GM12878 (cell line): Measurements from ENCODE around the gene LMX1B. TPM values are rescaled to one million over a fixed set of nuclear protein-coding genes. Genes with fewer than 3 reads are reported as not detected.
A peak's percentile ranks its signal among the peaks of the same experiment; 100 is the strongest.

Experiments used
- ATAC-seq: fragments of 200-7000 bp; cut with Tn5 transposase; 3 replicates; pipeline ENCODE4 v1.9.1; 2020; ENCODE audit warnings: mild to moderate bottlenecking, moderate library complexity
- Bru-seq: library from RNA; stranded (reverse); fragments of 400-500 nt; gene quantifications from one replicate; lab custom pipeline; 2021; lab: Mats Ljungman, UMichigan
- BruChase-seq, 2 experiments: library from RNA; stranded (reverse); fragments of 400-500 nt; gene quantifications; one replicate each; lab custom pipeline; 2021; lab: Mats Ljungman, UMichigan
- BruUV-seq: library from RNA; stranded (reverse); fragments of 400-500 nt; replicated peaks from 2 replicates; lab custom pipeline; 2021; lab: Mats Ljungman, UMichigan
- CTCF ChIA-PET: fragments of 300-600 bp; sonication (Branson Sonifier 250); formaldehyde crosslinking; extraction: SDS; loops from one replicate; lab custom pipeline; 2021; ENCODE audit warnings: inconsistent platforms; lab: Yijun Ruan, JAX
- POLR2A ChIA-PET: fragments of 350-600 bp; formaldehyde crosslinking; extraction: SDS; loops from one replicate; lab custom pipeline; 2021; ENCODE audit warnings: inconsistent platforms; lab: Charles Lee
- RAD21 ChIA-PET: fragments of 300-600 bp; sonication (Branson Sonifier 250); formaldehyde crosslinking; loops from one replicate; lab custom pipeline; 2023; ENCODE audit warnings: antibody characterized with exemption; ENCODE audit not compliant: unreplicated experiment; lab: Charles Lee
- SMC1A ChIA-PET: fragments of 300-600 bp; sonication (Branson Sonifier 250); formaldehyde crosslinking; loops from one replicate; lab custom pipeline; 2023; ENCODE audit not compliant: unreplicated experiment, uncharacterized antibody; lab: Charles Lee
- DNase-seq: peaks from one replicate; pipeline ENCODE4 v3.0.0-alpha.2; 2011; ENCODE audit warnings: low read depth, low spot score
- FAIRE-seq: peaks from 3 replicates; lab custom pipeline; 2011; peaks lifted over from hg19 to GRCh38; lab: Jason Lieb, UNC
- H2AFZ ChIP-seq: 2 replicates; pipeline ENCODE4 v1.6.0; 2011; ENCODE audit warnings: low read depth, low read length, control low read depth; ENCODE audit not compliant: control insufficient read depth
- H3K27ac ChIP-seq: 2 replicates; pipeline ENCODE4 v1.5.1; 2011; ENCODE audit warnings: control low read depth; ENCODE audit not compliant: control insufficient read depth, insufficient read depth
- H3K27me3 ChIP-seq, 2 experiments: replicated peaks in 1 of 2; 2 replicates each; pipeline versions ENCODE4 v1.6.0 to v1.6.1; 2011; ENCODE audit warnings: low read length in 1 of 2; ENCODE audit not compliant: control insufficient read depth in 2 of 2, insufficient read depth in 2 of 2
- H3K36me3 ChIP-seq, 2 experiments: 2 replicates each; pipeline ENCODE4 v1.5.1; 2011; ENCODE audit warnings: low read length in 1 of 2; ENCODE audit not compliant: control insufficient read depth in 2 of 2, insufficient read depth in 2 of 2
- H3K4me1 ChIP-seq: 2 replicates; pipeline ENCODE4 v1.6.1; 2011; ENCODE audit warnings: mild to moderate bottlenecking, low read length, moderate library complexity, mixed read lengths; ENCODE audit not compliant: control insufficient read depth, insufficient read depth
- H3K4me2 ChIP-seq: 2 replicates; pipeline ENCODE4 v1.6.0; 2011; ENCODE audit warnings: control low read depth; ENCODE audit not compliant: control insufficient read depth, insufficient read depth
- H3K4me3 ChIP-seq: fragments of 200-600 bp; sonication (generic); 2 replicates; pipeline ENCODE4 v1.5.1; 2016
- H3K79me2 ChIP-seq: 2 replicates; pipeline ENCODE4 v1.6.0; 2011; ENCODE audit warnings: low read length; ENCODE audit not compliant: control insufficient read depth, insufficient read depth
- H3K9ac ChIP-seq: 2 replicates; pipeline ENCODE4 v1.8.0; 2011; ENCODE audit warnings: low read length, control low read depth, mixed read lengths; ENCODE audit not compliant: control insufficient read depth, insufficient read depth
- H3K9me3 ChIP-seq: replicated peaks from 3 replicates; pipeline ENCODE4 v1.5.1; 2011; ENCODE audit warnings: mild to moderate bottlenecking, low read length; ENCODE audit not compliant: control insufficient read depth, insufficient read depth
- H4K20me1 ChIP-seq: 2 replicates; pipeline ENCODE4 v1.6.0; 2011; ENCODE audit not compliant: control insufficient read depth, insufficient read depth
- ATF7 ChIP-seq: fragments of 450-650 bp; IDR thresholded peaks from 2 replicates; pipeline ENCODE4 v1.6.1; 2016; ENCODE audit warnings: low read depth, mild to moderate bottlenecking
- CBX3 ChIP-seq: fragments of 200-600 bp; sonication (generic); IDR thresholded peaks from 2 replicates; pipeline ENCODE4 v1.6.1; 2016; ENCODE audit warnings: low read depth, borderline replicate concordance
- CHD1 ChIP-seq: IDR thresholded peaks from 2 replicates; pipeline ENCODE4 v1.6.1; 2012; ENCODE audit warnings: low read depth, low read length, improper control_type of control experiment
- HDAC6 ChIP-seq: fragments of 200-600 bp; sonication (generic); IDR thresholded peaks from one replicate; pipeline ENCODE4 v1.8.0; 2017; ENCODE audit warnings: antibody characterized with exemption; ENCODE audit not compliant: unreplicated experiment
- IKZF1 ChIP-seq: fragments of 450-650 bp; conservative IDR thresholded peaks from 2 replicates; pipeline ENCODE4 v1.6.1; 2017; ENCODE audit warnings: antibody characterized with exemption, mild to moderate bottlenecking
- MYB ChIP-seq: fragments of 150-350 bp; IDR thresholded peaks from 2 replicates; pipeline ENCODE4 v1.6.1; 2014; ENCODE audit warnings: mild to moderate bottlenecking, low read depth, low read length, borderline replicate concordance
- SUPT20H ChIP-seq: IDR thresholded peaks from 2 replicates; pipeline ENCODE4 v1.6.1; 2011; ENCODE audit warnings: low read depth, mild to moderate bottlenecking, low read length, moderate library complexity, borderline replicate concordance; ENCODE audit not compliant: control insufficient read depth
- TAF1 ChIP-seq: IDR thresholded peaks from 2 replicates; pipeline ENCODE4 v1.6.1; 2011; ENCODE audit warnings: mild to moderate bottlenecking, low read depth, low read length, borderline replicate concordance
- ZNF24 ChIP-seq: fragments of 450-650 bp; IDR thresholded peaks from 2 replicates; pipeline ENCODE4 v1.6.1; 2017; ENCODE audit warnings: antibody characterized with exemption, mild to moderate bottlenecking
- ZNF274 ChIP-seq: IDR thresholded peaks from one replicate; pipeline ENCODE4 v1.8.0; 2011; ENCODE audit not compliant: insufficient read length, insufficient read depth
- WGBS: methylation state at CpG from one replicate; pipeline ENCODE4 v1.1.6; 2016; ENCODE audit warnings: low lambda C conversion rate; ENCODE audit not compliant: insufficient replicate concordance, insufficient coverage; ENCODE audit errors: missing lambda C conversion rate; 5-methylcytosine and 5-hydroxymethylcytosine counted together
- in situ Hi-C: fragments of 300-500 bp; cut with MboI; formaldehyde crosslinking; loops from 9 replicates; pipeline ENCODE4 v1.14.3; 2018; ENCODE audit warnings: mixed read lengths
- intact Hi-C: fragments of 100-400 bp; cut with micrococcal nuclease; formaldehyde crosslinking; loops from one replicate; pipeline ENCODE4 v1.14.2; 2022; ENCODE audit not compliant: unreplicated experiment
- long read RNA-seq, 2 experiments: library from polyadenylated mRNA; unstranded; transcript quantifications; one replicate each; pipeline ENCODE4 v2.0.0, GENCODE V29; 2019 to 2020
- polyA minus RNA-seq, 3 experiments: library from RNA; depleted of rRNA, polyadenylated mRNA; stranded (reverse); fragments of >200 nt; gene quantifications; 2 replicates each; pipeline ENCODE4 v1.2.3, GENCODE V29; 2011
- polyA plus RNA-seq, 11 experiments: library from polyadenylated mRNA; depleted of rRNA in 4 of 11; unstranded in 6 of 11; stranded (reverse) in 5 of 11; fragments of >200 nt; fragmentation: Nextera tagmentation in 4 of 11; fragmentation: Illumina TruSeq in 1 of 11; extraction: Ambion mirVana in 4 of 11; extraction: Trizol in 1 of 11; gene quantifications; 1 replicate in 1 of 11; 2 replicates in 10 of 11; pipeline versions ENCODE4 v1.2.1 to v1.2.3, GENCODE V29; 2011 to 2016; ENCODE audit warnings: inconsistent platforms in 2 of 11, missing spikeins in 2 of 11, low read depth in 1 of 11
- total RNA-seq, 4 experiments: library from RNA; depleted of rRNA in 3 of 4; stranded (reverse); fragments of >200 nt in 3 of 4; fragmentation: Illumina TruSeq in 1 of 4; extraction: Trizol in 1 of 4; gene quantifications; 2 replicates each; pipeline versions ENCODE4 v1.2.1 to v1.2.3, GENCODE V29; 2013 to 2021
- TF ChIP-seq, protein P1 (sequence below): IDR thresholded peaks from 2 replicates; pipeline ENCODE4 v1.6.1; 2012; ENCODE audit warnings: low read depth, low read length, improper control_type of control experiment
- TF ChIP-seq, protein P2 (sequence below): fragments of 450-650 bp; IDR thresholded peaks from 2 replicates; pipeline ENCODE4 v1.6.1; 2017; ENCODE audit warnings: mild to moderate bottlenecking, moderate library complexity
- TF ChIP-seq, protein P3 (sequence below): fragments of 450-650 bp; IDR thresholded peaks from 2 replicates; pipeline ENCODE4 v1.6.1; 2017; ENCODE audit warnings: borderline replicate concordance
- TF ChIP-seq, protein P4 (sequence below): fragments of 450-650 bp; IDR thresholded peaks from 2 replicates; pipeline ENCODE4 v1.6.1; 2017; ENCODE audit warnings: mild to moderate bottlenecking

LMX1B gene
- not detected in 2 replicates for total RNA-seq (2013; cell fraction: nucleolus; rRNA removed)
- total RNA-seq (2014; rRNA removed): not detected in 2 replicates
- not detected in 2 replicates for total RNA-seq (2014; rRNA removed; fragmentation: Illumina TruSeq; extraction: Trizol)
- total RNA-seq (2021): 0.03 TPM in 1 of 2 replicates, not detected in the other
- not detected for polyA plus RNA-seq (2011; ENCODE audit: low read depth)
- polyA plus RNA-seq (2011; rRNA removed): not detected in 2 replicates
- not detected in 2 replicates for polyA plus RNA-seq (2011; cell fraction: cytosol; rRNA removed)
- polyA plus RNA-seq (2011; cell fraction: nucleus; rRNA removed): not detected in 2 replicates
- polyA plus RNA-seq (2012): not detected in 2 replicates
- polyA plus RNA-seq (2014; fragmentation: Illumina TruSeq; extraction: Trizol): not detected in 2 replicates
- not detected for polyA plus RNA-seq (2014; fragmentation: Nextera tagmentation; extraction: Ambion mirVana)
- polyA plus RNA-seq (2014; rRNA removed): not detected in 2 replicates
- polyA plus RNA-seq (2016; fragmentation: Nextera tagmentation; extraction: Ambion mirVana): not detected
- polyA minus RNA-seq (2011; rRNA and poly(A)+ RNA removed): not detected in 2 replicates
- polyA minus RNA-seq (2011; cell fraction: cytosol; rRNA and poly(A)+ RNA removed): not detected in 2 replicates
- not detected in 2 replicates for polyA minus RNA-seq (2011; cell fraction: nucleus; rRNA and poly(A)+ RNA removed)
- Bru-seq, nascent RNA: percentile 3 among the genes with signal in this experiment
- percentile 4 among the genes with signal in this experiment for BruChase-seq, experiment 1, labeled RNA remaining after a 6-hour chase
- BruChase-seq, experiment 2, labeled RNA remaining after a 2-hour chase: percentile 7 among the genes with signal in this experiment
- long read RNA-seq, experiment 1: 0 reads
- long read RNA-seq, experiment 2: 0 reads

DNA sequence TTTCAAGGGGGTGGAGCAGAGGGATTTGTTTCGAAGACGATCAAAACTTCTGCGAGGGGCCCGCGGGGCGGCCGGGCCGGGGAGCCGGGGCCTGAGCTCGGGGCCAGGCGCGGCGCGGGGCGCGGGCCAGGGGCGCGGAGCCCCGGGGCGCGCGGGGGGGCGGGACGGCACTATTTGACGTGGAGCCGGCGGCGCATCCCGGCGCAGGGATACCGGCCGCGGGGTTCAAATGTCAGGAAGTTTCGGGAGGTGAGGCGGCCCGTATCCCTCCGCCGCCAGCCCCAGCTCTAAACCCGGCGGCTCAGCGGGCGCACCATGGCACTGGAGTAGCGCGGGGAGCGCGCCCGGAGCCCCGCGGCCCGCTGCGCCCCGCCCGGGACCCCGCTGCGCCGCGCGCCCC, at the start of gene LMX1B:
Gene LMX1B, plus strand, starts transcription at position 278 of the 400 bp plus-strand sequence. CDS start 522 bp downstream, outside the sequence.
- ChIA-PET CTCF (no interaction called here), POLR2A (no interaction called here), SMC1A (no interaction called here), RAD21 (no interaction called here)
- 17% methylated on average over 32 of the region's 58 CpGs for WGBS
- Histone ChIP-seq H3K79me2 (no peaks in the 10 kb centered on the region), H3K9ac (no peak within 1 kb of the TSS), H3K4me3 (no peak within 1 kb of the TSS), H3K4me2 (no peak within 1 kb of the TSS), H2AFZ (no peak within 1 kb of the TSS), H3K4me1 (no peaks in the 10 kb centered on the region), H3K27me3 (peaks cover 22 to 24% of the 10 kb centered on the region in 2 experiments), H3K36me3 (no peaks in the 10 kb centered on the region), H4K20me1 (no peaks in the 10 kb centered on the region; the same call in 1 of the 2 replicates), H3K27ac (no peak within 1 kb of the TSS), H3K9me3 (no peaks in the 10 kb centered on the region)
- BruUV-seq: no TSS peak
- intact Hi-C loops (loop anchor here (5.0 kb wide), 1 partner anchor 169 kb away; no protein-coding TSS in a partner anchor), in situ Hi-C loops (no loop called here)
- FAIRE-seq (no peak), ATAC-seq (no peak), DNase-seq (no peak)
- TF ChIP-seq ATF7 (no peak), ZNF274 (no peak), SUPT20H (no peak), MYB (no peak), CBX3 (no peak), TAF1 (no peak), CHD1 (no peak), ZNF24 (no peak), HDAC6 (no peak), IKZF1 (no peak)
- TF ChIP-seq, protein P1, sequence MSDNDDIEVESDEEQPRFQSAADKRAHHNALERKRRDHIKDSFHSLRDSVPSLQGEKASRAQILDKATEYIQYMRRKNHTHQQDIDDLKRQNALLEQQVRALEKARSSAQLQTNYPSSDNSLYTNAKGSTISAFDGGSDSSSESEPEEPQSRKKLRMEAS: no peak
- TF ChIP-seq, protein P2, sequence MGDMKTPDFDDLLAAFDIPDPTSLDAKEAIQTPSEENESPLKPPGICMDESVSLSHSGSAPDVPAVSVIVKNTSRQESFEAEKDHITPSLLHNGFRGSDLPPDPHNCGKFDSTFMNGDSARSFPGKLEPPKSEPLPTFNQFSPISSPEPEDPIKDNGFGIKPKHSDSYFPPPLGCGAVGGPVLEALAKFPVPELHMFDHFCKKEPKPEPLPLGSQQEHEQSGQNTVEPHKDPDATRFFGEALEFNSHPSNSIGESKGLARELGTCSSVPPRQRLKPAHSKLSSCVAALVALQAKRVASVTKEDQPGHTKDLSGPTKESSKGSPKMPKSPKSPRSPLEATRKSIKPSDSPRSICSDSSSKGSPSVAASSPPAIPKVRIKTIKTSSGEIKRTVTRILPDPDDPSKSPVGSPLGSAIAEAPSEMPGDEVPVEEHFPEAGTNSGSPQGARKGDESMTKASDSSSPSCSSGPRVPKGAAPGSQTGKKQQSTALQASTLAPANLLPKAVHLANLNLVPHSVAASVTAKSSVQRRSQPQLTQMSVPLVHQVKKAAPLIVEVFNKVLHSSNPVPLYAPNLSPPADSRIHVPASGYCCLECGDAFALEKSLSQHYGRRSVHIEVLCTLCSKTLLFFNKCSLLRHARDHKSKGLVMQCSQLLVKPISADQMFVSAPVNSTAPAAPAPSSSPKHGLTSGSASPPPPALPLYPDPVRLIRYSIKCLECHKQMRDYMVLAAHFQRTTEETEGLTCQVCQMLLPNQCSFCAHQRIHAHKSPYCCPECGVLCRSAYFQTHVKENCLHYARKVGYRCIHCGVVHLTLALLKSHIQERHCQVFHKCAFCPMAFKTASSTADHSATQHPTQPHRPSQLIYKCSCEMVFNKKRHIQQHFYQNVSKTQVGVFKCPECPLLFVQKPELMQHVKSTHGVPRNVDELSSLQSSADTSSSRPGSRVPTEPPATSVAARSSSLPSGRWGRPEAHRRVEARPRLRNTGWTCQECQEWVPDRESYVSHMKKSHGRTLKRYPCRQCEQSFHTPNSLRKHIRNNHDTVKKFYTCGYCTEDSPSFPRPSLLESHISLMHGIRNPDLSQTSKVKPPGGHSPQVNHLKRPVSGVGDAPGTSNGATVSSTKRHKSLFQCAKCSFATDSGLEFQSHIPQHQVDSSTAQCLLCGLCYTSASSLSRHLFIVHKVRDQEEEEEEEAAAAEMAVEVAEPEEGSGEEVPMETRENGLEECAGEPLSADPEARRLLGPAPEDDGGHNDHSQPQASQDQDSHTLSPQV: no peak
- TF ChIP-seq, protein P3, sequence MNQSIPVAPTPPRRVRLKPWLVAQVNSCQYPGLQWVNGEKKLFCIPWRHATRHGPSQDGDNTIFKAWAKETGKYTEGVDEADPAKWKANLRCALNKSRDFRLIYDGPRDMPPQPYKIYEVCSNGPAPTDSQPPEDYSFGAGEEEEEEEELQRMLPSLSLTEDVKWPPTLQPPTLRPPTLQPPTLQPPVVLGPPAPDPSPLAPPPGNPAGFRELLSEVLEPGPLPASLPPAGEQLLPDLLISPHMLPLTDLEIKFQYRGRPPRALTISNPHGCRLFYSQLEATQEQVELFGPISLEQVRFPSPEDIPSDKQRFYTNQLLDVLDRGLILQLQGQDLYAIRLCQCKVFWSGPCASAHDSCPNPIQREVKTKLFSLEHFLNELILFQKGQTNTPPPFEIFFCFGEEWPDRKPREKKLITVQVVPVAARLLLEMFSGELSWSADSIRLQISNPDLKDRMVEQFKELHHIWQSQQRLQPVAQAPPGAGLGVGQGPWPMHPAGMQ: no peak
- TF ChIP-seq, protein P4, sequence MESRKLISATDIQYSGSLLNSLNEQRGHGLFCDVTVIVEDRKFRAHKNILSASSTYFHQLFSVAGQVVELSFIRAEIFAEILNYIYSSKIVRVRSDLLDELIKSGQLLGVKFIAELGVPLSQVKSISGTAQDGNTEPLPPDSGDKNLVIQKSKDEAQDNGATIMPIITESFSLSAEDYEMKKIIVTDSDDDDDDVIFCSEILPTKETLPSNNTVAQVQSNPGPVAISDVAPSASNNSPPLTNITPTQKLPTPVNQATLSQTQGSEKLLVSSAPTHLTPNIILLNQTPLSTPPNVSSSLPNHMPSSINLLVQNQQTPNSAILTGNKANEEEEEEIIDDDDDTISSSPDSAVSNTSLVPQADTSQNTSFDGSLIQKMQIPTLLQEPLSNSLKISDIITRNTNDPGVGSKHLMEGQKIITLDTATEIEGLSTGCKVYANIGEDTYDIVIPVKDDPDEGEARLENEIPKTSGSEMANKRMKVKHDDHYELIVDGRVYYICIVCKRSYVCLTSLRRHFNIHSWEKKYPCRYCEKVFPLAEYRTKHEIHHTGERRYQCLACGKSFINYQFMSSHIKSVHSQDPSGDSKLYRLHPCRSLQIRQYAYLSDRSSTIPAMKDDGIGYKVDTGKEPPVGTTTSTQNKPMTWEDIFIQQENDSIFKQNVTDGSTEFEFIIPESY: no peak
